ENCODE measurements around the gene ROR2. TPM values are rescaled to one million over a fixed set of nuclear protein-coding genes. Genes with fewer than 3 reads are reported as not detected.

Gene ROR2
- total RNA-seq, 1 experiment from 2014 or later, result 0.11 TPM

GRCh38 chr9:91599564-91599963, 350.5 kb downstream of the ROR2 start:
- in situ Hi-C loops (cut with HindIII; ENCODE audit: low pct_unique_long_range_greater_than_20kb, low sequenced_read_pairs), result no loop called here
- DNase-seq (ENCODE audit: low read depth, low spot score), result no peak

- DNase-seq (ENCODE audit: low read depth, low spot score), result no peak
- in situ Hi-C loops (cut with HindIII; ENCODE audit: low pct_unique_long_range_greater_than_20kb, low sequenced_read_pairs), result no loop called here
Observed at GRCh38 chr9:91591627-91592026, 358.4 kb downstream of the ROR2 start.

- peak; percentile 41 for DNase-seq (ENCODE audit: low read depth, low spot score)
- in situ Hi-C loops (cut with HindIII; ENCODE audit: low pct_unique_long_range_greater_than_20kb, low sequenced_read_pairs), result no loop called here
Observed at GRCh38 chr9:91589101-91589553, 360.9 kb downstream of the ROR2 start.

- no peak for DNase-seq (ENCODE audit: low read depth, low spot score)
- in situ Hi-C loops (cut with HindIII; ENCODE audit: low pct_unique_long_range_greater_than_20kb, low sequenced_read_pairs), result no loop called here
Observed at GRCh38 chr9:91586282-91586681, 363.7 kb downstream of the ROR2 start.

- in situ Hi-C loops (cut with HindIII; ENCODE audit: low pct_unique_long_range_greater_than_20kb, low sequenced_read_pairs), result no loop called here
- DNase-seq (ENCODE audit: low read depth, low spot score), result no peak
Observed at GRCh38 chr9:91583966-91584365, 366.1 kb downstream of the ROR2 start.

- in situ Hi-C loops (cut with HindIII; ENCODE audit: low pct_unique_long_range_greater_than_20kb, low sequenced_read_pairs), result no loop called here
Observed at GRCh38 chr9:91583161-91583875, 366.7 kb downstream of the ROR2 start.

GRCh38 chr9:91582181-91582580, 367.8 kb downstream of the ROR2 start:
- no peak for DNase-seq (ENCODE audit: low read depth, low spot score)
- in situ Hi-C loops (cut with HindIII; ENCODE audit: low pct_unique_long_range_greater_than_20kb, low sequenced_read_pairs), result no loop called here

More at GRCh38 chr9:91583161-91583875, 366.7 kb downstream of the ROR2 start:
- no peak for DNase-seq (ENCODE audit: low read depth, low spot score)

- DNase-seq (ENCODE audit: low read depth, low spot score), result no peak
- in situ Hi-C loops (cut with HindIII; ENCODE audit: low pct_unique_long_range_greater_than_20kb, low sequenced_read_pairs), result no loop called here
Observed at GRCh38 chr9:91580136-91580535, 369.9 kb downstream of the ROR2 start.

GRCh38 chr9:91578911-91579310, 371.1 kb downstream of the ROR2 start:
- in situ Hi-C loops (cut with HindIII; ENCODE audit: low pct_unique_long_range_greater_than_20kb, low sequenced_read_pairs), result no loop called here
- DNase-seq (ENCODE audit: low read depth, low spot score), result no peak

- no peak for DNase-seq (ENCODE audit: low read depth, low spot score)
- in situ Hi-C loops (cut with HindIII; ENCODE audit: low pct_unique_long_range_greater_than_20kb, low sequenced_read_pairs), result no loop called here
Observed at GRCh38 chr9:91577633-91578061, 372.4 kb downstream of the ROR2 start.

- in situ Hi-C loops (cut with HindIII; ENCODE audit: low pct_unique_long_range_greater_than_20kb, low sequenced_read_pairs), result no loop called here
- no peak for DNase-seq (ENCODE audit: low read depth, low spot score)
Observed at GRCh38 chr9:91572811-91573210, 377.2 kb downstream of the ROR2 start.

- DNase-seq (ENCODE audit: low read depth, low spot score), result no peak
- in situ Hi-C loops (cut with HindIII; ENCODE audit: low pct_unique_long_range_greater_than_20kb, low sequenced_read_pairs), result no loop called here
Observed at GRCh38 chr9:91572044-91572443, 378.0 kb downstream of the ROR2 start.

GRCh38 chr9:91571036-91571435, 379.0 kb downstream of the ROR2 start:
- DNase-seq (ENCODE audit: low read depth, low spot score), result no peak
- in situ Hi-C loops (cut with HindIII; ENCODE audit: low pct_unique_long_range_greater_than_20kb, low sequenced_read_pairs), result no loop called here

- in situ Hi-C loops (cut with HindIII; ENCODE audit: low pct_unique_long_range_greater_than_20kb, low sequenced_read_pairs), result no loop called here
Observed at GRCh38 chr9:91567642-91568274, 382.3 kb downstream of the ROR2 start.

GRCh38 chr9:91564081-91564670, 385.9 kb downstream of the ROR2 start:
- in situ Hi-C loops (cut with HindIII; ENCODE audit: low pct_unique_long_range_greater_than_20kb, low sequenced_read_pairs), result no loop called here

More at GRCh38 chr9:91567642-91568274, 382.3 kb downstream of the ROR2 start:
- peak; percentile 27 for DNase-seq (ENCODE audit: low read depth, low spot score)

GRCh38 chr9:91562416-91562815, 387.6 kb downstream of the ROR2 start:
- in situ Hi-C loops (cut with HindIII; ENCODE audit: low pct_unique_long_range_greater_than_20kb, low sequenced_read_pairs), result no loop called here
- no peak for DNase-seq (ENCODE audit: low read depth, low spot score)

More at GRCh38 chr9:91564081-91564670, 385.9 kb downstream of the ROR2 start:
- DNase-seq (ENCODE audit: low read depth, low spot score), result no peak

GRCh38 chr9:91560301-91560700, 389.7 kb downstream of the ROR2 start:
- no peak for DNase-seq (ENCODE audit: low read depth, low spot score)
- in situ Hi-C loops (cut with HindIII; ENCODE audit: low pct_unique_long_range_greater_than_20kb, low sequenced_read_pairs), result no loop called here

GRCh38 chr9:91558879-91559278, 391.1 kb downstream of the ROR2 start:
- in situ Hi-C loops (cut with HindIII; ENCODE audit: low pct_unique_long_range_greater_than_20kb, low sequenced_read_pairs), result no loop called here
- no peak for DNase-seq (ENCODE audit: low read depth, low spot score)

- in situ Hi-C loops (cut with HindIII; ENCODE audit: low pct_unique_long_range_greater_than_20kb, low sequenced_read_pairs), result no loop called here
- DNase-seq (ENCODE audit: low read depth, low spot score), result no peak
Observed at GRCh38 chr9:91558395-91558794, 391.6 kb downstream of the ROR2 start.
